ENCODE measurements around the gene VAT1L. TPM values are rescaled to one million over a fixed set of nuclear protein-coding genes. Genes with fewer than 3 reads are reported as not detected.

VAT1L gene
- total RNA-seq, 1 experiment from 2014 or later: not detected

GRCh38 chr16:77863250-77863649, 74.9 kb downstream of the VAT1L start:
- DNase-seq (ENCODE audit: extremely low read depth, low read depth): no peak

- DNase-seq (ENCODE audit: extremely low read depth, low read depth): no peak
These were observed 78.4 kb downstream of the VAT1L start for GRCh38 chr16:77866752-77867151.

GRCh38 chr16:77868052-77868451, 79.7 kb downstream of the VAT1L start:
- DNase-seq (ENCODE audit: extremely low read depth, low read depth): no peak

- no peak for DNase-seq (ENCODE audit: extremely low read depth, low read depth)
These were observed 80.1 kb downstream of the VAT1L start for GRCh38 chr16:77868478-77868877.

- DNase-seq (ENCODE audit: extremely low read depth, low read depth): no peak
These were observed 81.8 kb downstream of the VAT1L start for GRCh38 chr16:77869997-77870813.

- DNase-seq (ENCODE audit: extremely low read depth, low read depth): no peak
These were observed 83.6 kb downstream of the VAT1L start for GRCh38 chr16:77871932-77872331.

GRCh38 chr16:77873066-77873465, 84.7 kb downstream of the VAT1L start:
- no peak for DNase-seq (ENCODE audit: extremely low read depth, low read depth)

GRCh38 chr16:77874347-77874746, 86.0 kb downstream of the VAT1L start:
- no peak for DNase-seq (ENCODE audit: extremely low read depth, low read depth)

- DNase-seq (ENCODE audit: extremely low read depth, low read depth): no peak
These were observed 88.4 kb downstream of the VAT1L start for GRCh38 chr16:77876776-77877175.

- no peak for DNase-seq (ENCODE audit: extremely low read depth, low read depth)
These were observed 89.5 kb downstream of the VAT1L start for GRCh38 chr16:77877712-77878347.

GRCh38 chr16:77881355-77882030, 93.1 kb downstream of the VAT1L start:
- DNase-seq (ENCODE audit: extremely low read depth, low read depth): no peak

GRCh38 chr16:77882358-77882757, 94.0 kb downstream of the VAT1L start:
- DNase-seq (ENCODE audit: extremely low read depth, low read depth): no peak

GRCh38 chr16:77885571-77886295, 97.4 kb downstream of the VAT1L start:
- DNase-seq (ENCODE audit: extremely low read depth, low read depth): no peak

- DNase-seq (ENCODE audit: extremely low read depth, low read depth): no peak
These were observed 100.5 kb downstream of the VAT1L start for GRCh38 chr16:77888871-77889270.

- DNase-seq (ENCODE audit: extremely low read depth, low read depth): no peak
These were observed 101.7 kb downstream of the VAT1L start for GRCh38 chr16:77890075-77890474.

- no peak for DNase-seq (ENCODE audit: extremely low read depth, low read depth)
These were observed 105.8 kb downstream of the VAT1L start for GRCh38 chr16:77894162-77894561.

- DNase-seq (ENCODE audit: extremely low read depth, low read depth): no peak
These were observed 107.6 kb downstream of the VAT1L start for GRCh38 chr16:77895962-77896361.

GRCh38 chr16:77896415-77897128, 108.2 kb downstream of the VAT1L start:
- DNase-seq (ENCODE audit: extremely low read depth, low read depth): peak; percentile 2

- DNase-seq (ENCODE audit: extremely low read depth, low read depth): no peak
These were observed 108.7 kb downstream of the VAT1L start for GRCh38 chr16:77897129-77897437.

GRCh38 chr16:77897831-77898605, 109.7 kb downstream of the VAT1L start:
- DNase-seq (ENCODE audit: extremely low read depth, low read depth): no peak

Measured in NCI-H460 (cell line).